Mesenteric fat pad (tissue), 1 donor: Measurements from ENCODE around the gene ADAM12. TPM values are rescaled to one million over a fixed set of nuclear protein-coding genes. Genes with fewer than 3 reads are reported as not detected.
"Not testable (repeated sequence)": the region's sequence is repeated elsewhere in the genome, so short reads cannot be mapped to it uniquely, and the experiment has no call there.

Experiments used
- DNase-seq: peaks from one replicate; pipeline ENCODE4 v3.0.0-alpha.2; 2020; ENCODE audit warnings: low spot score
- total RNA-seq: library from RNA; stranded (reverse); fragmentation: NEBNext Ultra II Directional; extraction: Animal tissue kit (Norgen Biotek cat#: 25700); gene quantifications from one replicate; pipeline ENCODE4 v1.2.1, GENCODE V29; 2021
- donor health status: DM: yes; HTN: yes; CAD: no.

The ADAM12 gene
- total RNA-seq, 1 donor from 2014 or later = 77.9 TPM

DNA sequence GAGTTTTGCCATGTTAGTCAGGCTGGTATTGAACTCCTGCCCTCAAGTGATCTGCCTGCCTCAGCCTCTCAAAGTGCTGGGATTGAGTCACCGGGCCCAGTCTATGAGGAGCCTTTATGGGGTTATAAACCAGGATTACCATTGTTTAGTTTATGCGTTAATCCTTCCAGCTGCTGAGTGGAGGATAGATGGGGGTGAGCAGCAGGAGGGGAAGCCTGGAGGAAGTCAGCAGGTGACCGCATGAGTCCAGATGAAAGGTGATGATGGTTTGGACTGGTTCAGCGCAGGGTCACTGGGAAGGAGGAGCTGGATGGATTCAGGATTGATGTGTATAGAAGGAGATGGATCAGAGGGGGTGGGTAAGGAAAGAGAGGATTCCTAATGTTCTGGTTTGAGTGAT is 197.1 kb downstream of the ADAM12 start:
- DNase-seq = no peak

DNA sequence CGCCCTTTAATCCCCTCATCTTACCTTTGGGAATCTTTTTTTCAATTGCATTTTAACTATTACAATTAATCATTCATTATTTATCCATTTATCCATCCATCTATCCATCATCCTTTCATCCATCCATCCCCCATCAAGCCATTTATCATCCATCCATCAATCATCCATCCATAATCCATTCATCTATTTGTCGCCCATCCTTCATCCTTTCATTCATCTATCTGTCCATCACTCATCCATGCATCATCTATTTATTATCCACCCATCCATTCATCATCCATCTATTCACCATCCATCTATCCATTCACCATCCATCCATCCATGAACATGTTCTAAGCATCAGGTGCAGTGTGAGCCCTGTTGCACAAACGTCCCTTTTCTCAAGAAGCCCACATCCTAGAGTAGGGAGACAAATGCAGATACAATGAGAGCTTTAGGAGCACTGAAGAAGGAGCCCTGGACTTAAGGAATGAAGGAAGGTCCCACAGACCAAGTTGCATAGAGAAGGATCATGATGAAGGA is 199.5 kb downstream of the ADAM12 start:
- no peak for DNase-seq

DNA sequence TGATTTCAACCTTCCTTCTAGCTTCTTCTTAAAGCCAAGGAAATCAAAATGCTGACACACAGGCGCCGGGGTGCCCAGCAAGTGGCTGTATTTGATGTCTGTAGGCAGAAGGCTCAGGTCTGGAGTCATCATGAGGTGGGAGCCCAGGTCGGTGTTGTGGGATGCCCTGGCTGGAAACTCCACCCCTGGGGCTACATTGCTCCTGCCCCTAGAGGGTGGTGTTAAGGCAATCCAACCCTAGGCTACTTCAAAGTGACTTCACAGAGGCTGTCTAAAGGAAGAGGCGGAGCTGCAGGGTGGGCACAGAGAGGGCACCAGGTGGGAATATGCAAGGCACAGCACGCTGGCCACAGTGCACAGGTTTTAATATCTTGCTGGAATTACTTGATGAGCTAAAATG is 200.9 kb downstream of the ADAM12 start:
- DNase-seq = no peak

DNA sequence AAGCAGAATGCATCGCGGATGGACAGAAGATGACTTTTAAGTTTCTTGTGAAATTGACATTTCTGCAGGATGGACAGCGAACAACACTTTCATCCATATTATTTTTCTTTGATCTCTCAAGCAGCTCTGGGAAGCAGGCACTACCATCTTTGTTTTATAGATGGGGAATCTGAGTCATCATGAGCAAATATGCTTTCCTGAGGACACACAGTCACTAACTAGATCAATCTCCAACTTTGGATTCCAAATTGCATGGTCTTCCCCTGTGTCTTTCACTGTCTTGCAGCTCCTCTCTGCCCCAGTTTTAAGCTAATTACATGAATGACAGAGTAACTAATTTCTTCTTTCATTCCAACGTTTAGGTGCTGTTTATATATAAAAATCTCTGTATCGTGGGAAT is 201.5 kb downstream of the ADAM12 start:
- DNase-seq = no peak

DNA sequence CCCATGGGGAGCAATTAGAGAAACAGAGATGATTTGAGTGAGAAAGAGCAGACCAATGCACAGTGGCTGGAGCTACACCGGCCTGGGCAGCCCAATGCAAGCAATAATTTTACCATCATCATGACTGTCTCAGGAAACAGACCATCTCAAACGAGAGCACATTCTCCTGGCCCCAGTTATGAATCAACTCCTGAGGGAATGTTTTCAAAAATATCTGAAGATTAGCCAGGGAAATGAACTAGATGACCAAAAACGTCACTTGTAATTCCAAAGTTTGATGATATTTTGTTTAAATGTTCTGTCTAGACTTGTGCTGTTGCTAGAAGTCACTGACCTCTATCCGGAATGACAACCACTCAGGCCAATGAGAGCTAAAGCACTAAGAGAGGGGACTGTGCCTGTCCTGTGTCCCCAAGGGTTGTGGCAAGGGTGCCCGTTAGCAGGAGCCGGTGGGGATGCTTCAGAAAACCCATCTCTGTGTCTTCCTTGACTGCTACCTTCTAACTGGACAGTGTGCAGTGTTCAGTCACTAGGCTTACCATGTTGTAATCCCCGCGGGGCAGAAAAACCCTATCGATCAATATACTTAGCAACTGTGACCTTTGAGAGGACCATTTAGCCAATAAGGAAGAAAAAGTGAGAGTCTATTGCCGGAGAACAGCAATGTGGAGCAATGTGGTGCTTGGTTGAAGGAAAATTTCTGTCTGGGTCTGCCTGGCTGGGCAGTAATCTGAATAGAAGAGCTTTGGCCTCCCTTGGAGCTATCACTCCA is 202.4 kb downstream of the ADAM12 start:
- DNase-seq = no peak

DNA sequence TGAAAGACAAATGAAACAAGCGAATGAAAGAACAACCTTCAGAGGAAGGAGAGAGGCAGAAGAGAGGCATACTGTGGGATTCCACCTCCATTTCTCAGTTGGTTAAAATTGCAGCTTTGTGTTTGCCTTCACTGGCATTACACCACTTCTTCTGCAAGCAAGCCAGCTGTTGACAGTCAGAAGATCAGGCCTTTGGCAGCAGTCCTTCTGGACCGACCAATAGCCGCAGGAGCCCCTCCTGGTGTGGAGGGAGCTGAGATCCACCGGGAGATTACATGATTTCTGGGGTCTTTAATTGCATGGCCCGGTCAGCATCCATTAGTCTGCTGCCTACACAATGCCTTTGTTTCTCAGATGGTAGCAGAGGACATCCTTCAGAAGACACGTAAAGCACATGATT is 206.7 kb downstream of the ADAM12 start:
- DNase-seq = no peak

DNA sequence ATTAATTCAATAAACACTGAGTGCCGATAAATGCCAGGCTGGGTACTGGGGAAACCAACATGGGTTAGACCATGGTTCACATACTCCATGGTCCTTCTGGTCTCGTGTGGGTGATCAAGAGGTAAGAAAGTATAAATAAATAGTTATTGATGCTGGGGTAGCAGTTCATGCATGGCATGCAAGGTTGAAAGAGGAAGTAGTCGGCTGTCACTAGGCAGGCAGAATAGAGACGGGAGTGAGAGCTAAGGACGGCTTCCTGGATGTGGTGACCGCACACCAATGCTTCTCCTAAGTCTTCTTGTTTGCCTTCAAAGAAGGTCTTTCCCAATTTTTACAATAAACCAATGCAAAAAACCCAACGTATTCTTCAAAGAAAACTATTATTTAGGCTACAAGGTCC is 208.6 kb downstream of the ADAM12 start:
- DNase-seq = no peak

DNA sequence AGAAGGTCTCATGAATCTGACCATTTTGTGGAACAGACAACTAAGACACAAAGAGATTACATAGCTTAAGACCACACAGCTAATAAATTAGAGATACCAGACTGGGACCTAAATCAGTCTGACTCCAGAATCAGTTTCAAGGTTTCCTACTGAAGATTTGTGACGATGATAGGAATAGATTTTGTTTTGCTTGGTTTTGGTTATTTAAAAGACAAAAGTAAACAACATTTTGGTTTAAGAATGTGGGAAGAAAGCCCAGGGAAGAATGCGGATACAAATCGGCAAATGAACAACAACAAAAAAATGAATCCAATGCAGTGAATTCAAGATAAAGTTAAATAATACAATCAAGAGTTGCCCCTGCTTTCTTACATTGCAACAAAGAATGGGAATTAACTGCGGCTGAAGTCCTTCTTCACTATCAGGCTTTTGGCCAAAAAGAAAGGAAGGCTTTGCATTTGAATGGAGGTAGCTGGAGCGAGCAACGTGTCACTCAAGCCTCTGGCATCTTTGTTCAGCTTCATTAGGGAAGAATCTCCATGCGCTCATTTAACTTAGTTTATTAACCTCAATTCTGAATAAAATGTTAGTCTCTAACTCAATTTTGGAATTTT is 210.8 kb downstream of the ADAM12 start:
- no peak for DNase-seq

DNA sequence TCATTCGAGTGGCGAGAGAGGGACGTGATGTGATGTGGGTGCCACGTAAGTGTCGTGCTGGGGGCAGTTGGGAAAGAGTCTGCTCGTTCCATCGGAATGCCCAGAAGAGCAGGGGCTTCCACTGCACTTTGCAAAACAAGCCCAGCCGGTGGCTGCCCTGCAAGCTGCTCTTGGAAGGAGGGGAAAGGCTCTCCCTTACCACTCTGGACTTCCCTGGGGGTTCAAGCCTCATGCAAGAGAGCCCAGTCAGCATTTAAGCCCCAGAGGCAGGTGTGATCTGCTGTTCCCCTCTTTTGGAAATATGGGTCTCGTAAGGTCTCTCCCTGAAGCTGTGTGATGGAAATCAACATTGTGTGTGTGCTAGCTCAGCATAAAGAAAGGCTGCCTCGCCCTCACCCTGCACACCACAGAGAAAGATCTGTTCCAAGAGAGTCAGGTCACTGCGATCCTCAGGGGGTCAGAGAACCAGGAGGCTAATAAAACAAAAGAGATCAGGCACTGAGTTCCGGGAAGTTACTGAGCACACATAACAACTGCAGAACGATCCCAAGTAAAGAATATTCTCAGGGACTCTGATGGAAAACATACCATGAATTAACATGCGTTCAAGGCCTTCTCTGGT is 212.5 kb downstream of the ADAM12 start:
- no peak for DNase-seq

DNA sequence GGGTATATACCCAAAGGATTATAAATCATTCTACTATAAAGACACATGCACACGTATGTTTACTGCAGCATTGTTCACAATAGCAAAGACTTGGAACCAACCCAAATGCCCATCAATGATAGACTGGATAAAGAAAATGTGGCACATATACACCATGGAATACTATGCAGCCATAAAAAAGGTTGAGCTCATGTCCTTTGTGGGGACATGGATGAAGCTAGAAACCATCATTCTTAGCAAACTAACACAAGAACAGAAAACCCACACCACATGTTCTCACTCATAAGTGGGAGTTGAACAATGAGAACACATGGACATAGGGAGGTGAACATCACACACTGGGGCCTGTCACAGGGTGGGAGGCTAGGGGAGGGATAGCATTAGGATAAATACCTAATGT is 215.5 kb downstream of the ADAM12 start:
- not testable (repeated sequence) for DNase-seq

DNA sequence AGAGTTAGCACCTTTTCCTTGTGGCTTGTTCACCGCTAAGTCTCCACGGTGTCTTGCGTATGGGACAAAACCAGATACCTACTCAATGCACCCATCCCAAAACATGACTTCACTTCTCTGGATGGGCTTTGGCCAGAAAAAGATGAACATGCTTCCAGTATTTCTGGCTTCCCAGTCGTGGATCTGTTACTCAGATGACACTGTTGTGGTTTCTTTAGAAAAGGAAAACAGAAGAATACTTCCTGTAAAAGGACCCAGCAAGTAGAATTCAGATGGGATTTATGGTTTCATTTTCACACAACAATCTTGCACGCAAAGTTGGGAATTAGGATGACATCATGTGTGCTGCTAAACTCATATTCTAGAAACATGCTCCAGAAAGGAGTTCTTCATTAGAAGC is 216.7 kb downstream of the ADAM12 start:
- no peak for DNase-seq

DNA sequence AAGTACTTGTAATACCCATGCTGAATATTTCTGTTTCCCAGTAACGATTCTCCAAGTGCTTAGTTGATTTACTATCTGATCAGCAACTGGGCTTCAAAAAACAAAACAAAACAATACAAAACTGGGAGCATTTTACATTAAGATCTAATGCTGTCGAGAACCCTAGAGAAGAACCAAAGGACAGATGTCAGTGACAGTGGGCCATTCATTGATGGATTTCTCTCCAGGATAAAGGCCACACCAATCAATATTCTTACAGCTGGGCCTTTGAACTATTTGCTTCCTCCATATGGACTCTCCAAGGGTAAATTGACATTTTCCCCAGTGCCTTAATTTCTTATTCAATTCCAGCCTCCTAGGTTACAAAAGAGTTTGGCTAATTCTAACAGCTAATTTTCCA is 217.5 kb downstream of the ADAM12 start:
- DNase-seq = no peak

DNA sequence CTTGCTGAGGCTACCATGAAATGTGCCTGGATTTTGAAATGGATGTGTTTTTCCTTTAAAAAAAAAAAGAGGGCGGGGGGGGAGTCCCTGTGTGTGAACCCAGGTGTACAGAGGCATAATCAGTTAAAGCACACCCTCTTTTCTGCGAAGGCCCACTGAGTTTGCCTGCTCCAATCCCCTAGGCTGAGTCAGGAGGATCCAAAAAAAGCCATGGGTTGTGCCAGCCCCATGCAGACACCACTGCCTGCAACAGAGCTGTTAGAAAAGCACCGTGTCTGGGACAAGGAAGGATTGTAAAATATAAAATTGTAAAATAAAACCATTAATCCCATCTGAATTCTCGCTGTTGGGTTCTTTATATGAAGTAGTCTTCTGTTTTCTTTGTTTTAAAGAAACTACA is 217.9 kb downstream of the ADAM12 start:
- DNase-seq = no peak

DNA sequence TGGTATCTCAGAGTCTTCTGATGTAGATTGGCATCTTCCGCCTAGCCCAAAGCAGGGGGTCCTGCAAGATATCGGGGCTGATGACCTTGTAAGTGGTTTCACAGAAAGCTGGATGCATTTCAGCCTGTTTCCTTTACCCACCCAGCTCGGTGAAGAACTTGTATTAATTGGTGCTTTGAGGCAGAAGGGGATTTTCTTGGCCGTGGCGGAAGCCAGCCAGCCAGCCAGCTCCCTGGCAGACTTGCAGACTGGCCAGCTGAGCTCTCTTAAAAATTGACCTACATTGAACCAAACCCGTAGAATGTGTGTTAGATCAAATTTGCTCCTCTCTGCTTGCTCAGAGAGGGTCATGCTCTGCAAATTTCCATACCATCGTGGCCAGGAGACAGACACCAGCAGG is 218.4 kb downstream of the ADAM12 start:
- DNase-seq = no peak

DNA sequence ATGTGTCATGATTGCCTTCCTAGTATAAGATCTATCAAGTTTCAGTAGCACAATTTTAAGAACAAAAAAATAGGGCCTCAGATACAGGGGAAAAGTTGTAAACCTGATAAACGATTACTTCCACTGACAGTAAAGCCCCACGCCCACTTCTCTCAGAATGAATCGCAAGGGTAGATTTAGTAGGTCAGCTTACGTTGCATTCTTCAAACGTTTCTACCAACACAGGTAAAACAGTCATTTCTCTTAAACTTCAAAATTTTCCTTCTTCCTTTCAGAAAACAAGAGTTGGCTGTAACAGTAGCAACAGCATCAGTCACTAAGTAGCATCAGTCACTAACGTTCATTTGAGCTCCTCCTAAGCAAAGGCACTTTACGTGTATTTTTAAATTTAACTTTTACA is 221.5 kb downstream of the ADAM12 start:
- no peak for DNase-seq

DNA sequence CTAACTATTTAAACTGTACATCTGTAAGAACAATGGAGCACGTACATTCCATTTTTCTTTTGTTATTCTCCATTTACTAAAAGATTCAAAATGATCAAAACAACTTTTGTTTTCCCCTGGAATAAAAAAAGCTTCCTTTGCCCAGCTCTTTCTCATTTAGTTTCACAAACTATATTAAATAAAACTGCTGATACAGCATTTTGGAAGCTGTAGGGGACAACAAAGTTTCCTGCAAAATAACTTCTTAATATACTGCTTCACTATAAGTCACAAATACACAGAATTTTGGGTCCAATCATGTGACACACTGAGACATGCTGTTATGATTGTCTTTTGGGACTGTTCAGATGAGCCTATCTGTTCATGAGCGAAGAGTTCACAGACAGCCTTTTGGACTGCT is 222.4 kb downstream of the ADAM12 start:
- no peak for DNase-seq

DNA sequence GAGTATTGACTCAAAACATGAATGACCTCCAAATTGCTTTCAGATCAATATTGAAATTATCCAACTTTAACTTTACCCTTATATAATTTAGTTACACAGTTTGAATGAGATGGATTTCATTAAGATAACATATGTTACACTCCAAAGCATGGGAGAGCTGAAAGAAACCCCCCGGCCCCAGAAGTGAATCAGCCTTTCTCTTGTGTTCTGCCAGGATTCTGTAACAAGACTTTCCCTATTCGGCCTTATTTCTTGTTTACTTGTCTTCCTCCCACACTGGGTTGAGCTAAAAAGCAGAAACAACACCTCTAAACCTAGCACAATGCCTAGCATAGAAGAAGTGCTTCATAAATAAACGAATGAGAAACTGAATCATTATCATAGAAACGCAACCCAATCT is 224.8 kb downstream of the ADAM12 start:
- DNase-seq = no peak

DNA sequence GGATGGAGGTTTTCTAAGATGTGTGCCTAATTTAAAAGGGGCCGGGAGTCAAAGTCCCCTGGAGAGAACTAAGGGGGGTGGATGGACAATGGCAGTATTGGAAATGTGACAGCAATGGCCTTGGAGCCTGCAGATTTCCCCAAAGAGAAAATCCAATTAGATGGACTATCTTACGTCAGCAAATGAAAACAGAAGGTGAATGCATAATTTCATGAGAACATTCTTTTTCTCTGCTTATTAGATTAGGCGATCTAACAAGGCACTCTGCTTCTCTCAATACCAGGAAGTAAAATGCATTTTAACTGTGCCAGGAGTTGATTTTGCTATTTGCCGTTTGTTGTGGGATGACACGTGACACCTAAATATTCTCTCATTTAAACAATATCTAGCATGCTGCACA is 226.6 kb downstream of the ADAM12 start:
- no peak for DNase-seq

DNA sequence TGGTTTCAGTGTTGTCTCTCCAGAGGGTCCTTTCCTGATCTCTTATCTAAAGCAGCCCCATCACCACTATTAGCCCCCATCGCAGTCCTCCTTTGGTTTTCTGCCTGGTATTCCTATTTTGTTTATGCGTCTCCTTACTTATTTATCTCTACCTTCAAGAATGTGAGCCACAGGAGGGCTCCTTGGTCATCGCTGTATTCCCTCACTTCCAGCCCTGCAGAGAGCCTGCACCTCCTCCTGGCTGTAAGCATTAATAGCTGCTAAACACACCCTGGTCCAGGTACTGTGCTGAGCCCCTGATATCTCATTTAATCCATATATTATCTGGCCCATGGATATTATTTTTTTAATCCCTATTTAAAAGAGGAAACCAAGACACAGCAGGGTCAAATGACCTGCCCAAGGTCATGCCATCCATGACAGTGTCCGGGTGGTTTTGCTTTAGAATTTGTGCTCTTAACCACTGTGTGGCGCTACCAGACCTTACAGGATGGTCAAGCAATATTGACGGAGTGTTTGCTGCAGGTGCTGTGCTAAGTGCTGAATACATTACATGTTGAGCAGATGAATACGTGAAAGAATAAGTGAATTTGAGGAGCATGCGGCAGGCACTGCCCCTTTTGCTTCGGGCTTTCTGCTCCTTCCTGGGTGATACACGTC is 227.2 kb downstream of the ADAM12 start:
- no peak for DNase-seq

DNA sequence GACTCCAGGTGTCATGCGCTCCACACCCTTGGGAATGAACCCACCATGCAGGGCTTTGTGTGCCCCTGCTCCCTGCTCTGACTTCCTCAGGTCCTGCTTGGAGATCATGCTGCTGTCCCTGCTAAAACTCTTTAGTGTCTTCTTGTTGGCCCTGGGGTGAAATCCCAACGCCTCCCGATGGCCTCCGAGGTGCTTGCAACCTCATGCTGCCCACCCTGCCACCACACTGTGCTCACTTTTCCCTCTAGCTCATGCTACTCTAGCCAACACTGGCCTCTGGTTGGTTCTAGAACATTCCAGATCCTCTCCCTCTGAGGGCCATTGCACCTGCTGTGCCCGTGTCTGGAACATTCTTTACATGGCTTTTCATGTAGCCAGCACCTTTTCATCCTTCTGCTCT is 227.7 kb downstream of the ADAM12 start:
- DNase-seq = no peak

DNA sequence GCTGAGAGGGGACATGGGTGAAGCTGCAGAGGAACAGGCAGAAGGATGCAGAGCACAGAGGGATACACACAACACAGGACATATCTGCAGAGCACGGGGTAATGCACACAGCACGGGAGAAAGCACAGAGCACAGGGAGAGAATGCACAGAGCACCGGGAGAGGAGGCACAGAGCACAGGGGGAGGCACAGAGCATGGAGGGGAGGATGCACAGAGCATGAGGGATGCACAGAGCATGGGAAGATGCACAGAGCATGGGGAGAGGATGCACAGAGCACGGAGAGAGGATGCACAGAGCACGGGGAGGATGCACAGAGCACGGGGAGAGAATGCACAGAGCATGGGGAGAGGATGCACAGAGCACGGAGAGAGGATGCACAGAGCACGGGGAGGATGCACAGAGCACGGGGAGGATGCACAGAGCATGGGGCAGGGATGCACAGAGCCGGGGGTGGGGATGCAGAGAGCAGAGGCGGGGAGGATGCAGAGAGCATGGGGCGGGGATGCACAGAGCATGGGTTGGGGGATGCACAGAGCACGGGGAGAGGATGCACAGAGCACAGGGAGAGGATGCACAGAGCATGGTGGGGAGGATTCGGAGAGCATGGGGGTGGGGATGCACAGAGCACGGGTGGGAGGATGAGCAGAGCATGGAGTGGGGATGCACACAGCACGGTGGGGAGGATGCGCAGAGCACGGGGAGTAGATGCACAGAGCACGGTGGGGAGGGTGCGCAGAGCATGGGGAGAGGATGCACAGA is 230.0 kb downstream of the ADAM12 start:
- no peak for DNase-seq
